PFSK-1 (cell line): ENCODE data around the gene CTPS1.

Source experiments
- REST ChIP-seq, 2 experiments: IDR thresholded peaks; 2 replicates each; pipeline versions ENCODE4 v1.6.1 to v1.8.0; 2011 to 2012; ENCODE audit warnings: low read depth in 2 of 2, low read length in 2 of 2, control low read depth in 1 of 2, inconsistent platforms in 1 of 2, mild to moderate bottlenecking in 1 of 2, moderate library complexity in 1 of 2; ENCODE audit not compliant: insufficient read depth in 1 of 2
- TAF1 ChIP-seq: IDR thresholded peaks from 2 replicates; pipeline ENCODE4 v1.6.1; 2012; ENCODE audit warnings: low read length, control low read depth, borderline replicate concordance; ENCODE audit not compliant: insufficient read depth

DNA sequence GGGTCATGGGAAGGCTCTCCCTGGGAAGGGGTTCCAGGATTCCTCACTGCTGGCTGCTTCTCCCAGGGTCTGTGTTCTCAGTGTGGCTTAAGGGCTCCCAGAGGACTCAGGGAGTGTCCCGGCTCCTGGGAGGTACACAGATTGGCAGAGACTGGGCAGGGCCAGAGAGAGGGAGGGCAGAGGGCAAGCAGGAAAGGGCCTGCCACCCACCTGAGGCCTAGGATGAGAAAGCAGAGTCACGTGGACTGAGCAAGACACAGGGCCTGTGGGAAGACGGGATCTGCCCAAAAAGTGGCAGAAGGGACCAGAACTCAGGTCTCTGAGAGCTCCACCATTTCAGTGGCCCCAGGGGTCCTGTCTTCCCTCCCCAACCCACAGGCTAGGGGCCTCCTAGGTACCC, 41.2 kb downstream of the CTPS1 start:
- no peak for TF ChIP-seq TAF1
- no peak for TF ChIP-seq REST (IDR thresholded peaks at IDR 0.05; ENCODE audit: insufficient read depth in 1 of 2, low read depth in 2 of 2, low read length in 2 of 2)
